ENCODE data around the gene MSRB2. TPM values are rescaled to one million over a fixed set of nuclear protein-coding genes. Genes with fewer than 3 reads are reported as not detected.
A peak's percentile ranks its signal among the peaks of the same experiment; 100 is the strongest.
"Not testable (repeated sequence)": the region's sequence is repeated elsewhere in the genome, so short reads cannot be mapped to it uniquely, and the experiment has no call there.

MSRB2 gene
- total RNA-seq, 1 donor from 2014 or later = 4.1 TPM

DNA sequence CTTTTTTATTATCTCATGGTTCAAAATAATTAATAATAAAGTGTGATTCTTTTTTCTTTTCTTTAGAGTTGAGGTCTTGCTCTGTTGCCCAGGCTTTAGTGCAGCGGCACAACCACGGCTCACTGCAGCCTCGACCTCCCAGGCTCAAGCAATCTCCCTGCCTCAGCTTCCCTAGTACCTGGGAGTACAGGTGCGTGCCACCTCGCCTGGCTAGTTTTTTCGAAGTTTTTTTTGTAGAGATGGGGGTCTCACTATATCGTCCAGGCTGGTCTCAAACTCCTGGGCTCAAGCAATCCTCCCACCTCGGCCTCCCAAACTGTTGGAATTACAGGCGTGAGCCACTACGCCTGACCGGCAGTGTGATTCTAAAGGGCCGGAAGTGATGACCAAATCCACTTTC, 28.0 kb upstream of the MSRB2 start:
- H3K27me3 Mint-ChIP-seq = peaks cover 10% of the 10 kb centered on the region
- H3K36me3 Mint-ChIP-seq (ENCODE audit: low read depth) = no peaks in the 10 kb centered on the region
- DNase-seq (no peak), ATAC-seq (ENCODE audit: low read depth) (no peak)
- H3K4me1 Mint-ChIP-seq = no peaks in the 10 kb centered on the region
- H3K4me3 Mint-ChIP-seq = no peak overlapping the region
- POLR2A ChIA-PET = no interaction called here
- TF ChIP-seq, protein P1, sequence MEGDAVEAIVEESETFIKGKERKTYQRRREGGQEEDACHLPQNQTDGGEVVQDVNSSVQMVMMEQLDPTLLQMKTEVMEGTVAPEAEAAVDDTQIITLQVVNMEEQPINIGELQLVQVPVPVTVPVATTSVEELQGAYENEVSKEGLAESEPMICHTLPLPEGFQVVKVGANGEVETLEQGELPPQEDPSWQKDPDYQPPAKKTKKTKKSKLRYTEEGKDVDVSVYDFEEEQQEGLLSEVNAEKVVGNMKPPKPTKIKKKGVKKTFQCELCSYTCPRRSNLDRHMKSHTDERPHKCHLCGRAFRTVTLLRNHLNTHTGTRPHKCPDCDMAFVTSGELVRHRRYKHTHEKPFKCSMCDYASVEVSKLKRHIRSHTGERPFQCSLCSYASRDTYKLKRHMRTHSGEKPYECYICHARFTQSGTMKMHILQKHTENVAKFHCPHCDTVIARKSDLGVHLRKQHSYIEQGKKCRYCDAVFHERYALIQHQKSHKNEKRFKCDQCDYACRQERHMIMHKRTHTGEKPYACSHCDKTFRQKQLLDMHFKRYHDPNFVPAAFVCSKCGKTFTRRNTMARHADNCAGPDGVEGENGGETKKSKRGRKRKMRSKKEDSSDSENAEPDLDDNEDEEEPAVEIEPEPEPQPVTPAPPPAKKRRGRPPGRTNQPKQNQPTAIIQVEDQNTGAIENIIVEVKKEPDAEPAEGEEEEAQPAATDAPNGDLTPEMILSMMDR (IDR thresholded peaks at IDR 0.05) = no peak
- CTCF ChIA-PET = no interaction called here
- no peaks in the 10 kb centered on the region for H3K9me3 Mint-ChIP-seq
- intact Hi-C loops (cut with micrococcal nuclease) = no loop called here
- H3K27ac Mint-ChIP-seq = no peak overlapping the region

DNA sequence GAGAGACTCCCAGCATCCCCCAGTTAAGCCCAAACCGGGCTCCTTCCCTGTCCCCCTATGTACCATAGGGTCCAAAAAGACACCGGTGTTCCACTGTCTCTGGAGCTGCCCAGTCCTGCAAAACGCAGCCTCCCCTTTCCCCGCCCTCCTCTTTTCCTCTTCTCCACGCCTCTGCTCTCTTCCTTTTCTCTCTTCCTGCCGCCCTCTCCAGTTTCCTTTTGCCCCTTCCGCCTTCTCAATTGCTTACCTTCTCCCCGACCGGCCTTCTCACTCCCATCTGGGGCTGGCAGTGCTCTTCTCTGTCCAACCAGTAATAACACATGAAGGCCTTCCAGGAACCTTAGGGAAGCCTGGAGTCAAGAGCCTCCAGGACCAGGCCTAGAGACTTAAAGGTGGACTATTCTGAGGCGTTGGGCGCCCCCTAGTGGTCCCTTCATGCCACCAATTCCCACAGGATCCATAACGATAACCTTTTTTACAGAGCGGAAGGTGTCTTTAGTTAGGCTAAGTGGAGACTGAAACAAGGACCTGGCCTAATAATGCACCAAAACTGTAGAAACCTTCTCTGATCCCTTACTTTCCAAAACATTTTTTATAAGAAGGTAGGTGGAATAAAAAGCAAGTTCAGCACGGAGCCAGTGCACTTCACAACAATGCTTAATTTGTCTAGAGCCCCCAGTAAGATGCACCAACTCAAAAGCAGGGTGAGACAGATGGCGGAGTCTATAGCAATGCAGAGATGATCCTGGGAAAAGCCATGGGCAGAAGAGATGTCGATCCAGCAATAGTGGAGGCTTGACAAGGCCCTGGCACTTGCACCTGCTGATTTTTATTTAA, 27.2 kb upstream of the MSRB2 start:
- no peaks in the 10 kb centered on the region for H3K9me3 Mint-ChIP-seq
- H3K36me3 Mint-ChIP-seq (ENCODE audit: low read depth) = no peaks in the 10 kb centered on the region
- intact Hi-C loops (cut with micrococcal nuclease) = loop anchor here (1.0 to 2.0 kb wide), 6 partner anchors 79 to 1989 kb away; no protein-coding TSS in a partner anchor
- H3K27me3 Mint-ChIP-seq = peaks cover 10% of the 10 kb centered on the region
- no peaks in the 10 kb centered on the region for H3K4me1 Mint-ChIP-seq
- ATAC-seq (ENCODE audit: low read depth) (peak; percentile 58), DNase-seq (peak; percentile 41)
- no peak overlapping the region for H3K4me3 Mint-ChIP-seq
- H3K27ac Mint-ChIP-seq = no peak overlapping the region
- TF ChIP-seq, protein P1 (IDR thresholded peaks at IDR 0.05) = no peak
- ChIA-PET CTCF (interaction anchor here (1.0 kb wide), 1 partner anchor 1075 kb away, joined by 6 read pairs; no protein-coding TSS in a partner anchor), POLR2A (no interaction called here)

DNA sequence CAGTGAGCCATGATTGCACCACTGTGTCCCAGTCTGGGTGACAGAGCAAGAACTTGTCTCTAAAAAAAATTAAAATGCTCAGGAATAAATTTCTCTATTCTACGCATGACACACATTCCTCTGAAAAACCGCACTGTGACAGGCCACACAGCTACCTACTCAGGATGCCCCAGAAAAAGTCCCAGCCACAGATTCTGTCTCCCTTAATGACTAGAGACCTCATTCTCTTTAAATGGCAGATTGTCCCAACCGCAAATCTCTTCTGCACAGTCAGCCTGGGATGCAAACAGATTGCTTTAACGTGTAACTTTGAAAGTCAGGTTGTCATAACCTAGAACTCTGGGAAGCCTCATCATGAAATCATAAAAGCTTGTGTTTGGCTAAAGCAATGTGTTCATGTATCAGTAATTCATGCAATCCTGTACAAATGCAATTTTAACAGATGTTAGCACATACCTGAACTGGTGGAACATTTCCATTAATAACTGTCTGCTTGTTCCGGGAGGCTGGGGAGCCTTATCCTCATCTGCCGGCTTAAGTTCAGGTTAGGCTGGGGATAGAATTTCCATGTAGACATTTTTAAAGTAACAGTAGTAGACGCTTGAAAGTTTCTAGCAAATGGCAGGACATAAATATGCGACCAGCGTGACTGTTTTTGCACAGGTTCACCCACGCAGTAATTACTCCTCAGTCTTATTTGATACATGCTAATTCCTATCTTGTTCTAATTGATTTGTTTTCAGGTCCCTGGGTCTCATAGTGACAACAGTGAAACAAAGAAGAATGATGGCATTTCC, 26.2 kb upstream of the MSRB2 start:
- TF ChIP-seq, protein P1 (IDR thresholded peaks at IDR 0.05) = no peak
- Mint-ChIP-seq H3K4me3 (no peak overlapping the region), H3K27me3 (peaks cover 16% of the 10 kb centered on the region), H3K9me3 (no peaks in the 10 kb centered on the region), H3K36me3 (ENCODE audit: low read depth) (no peaks in the 10 kb centered on the region), H3K4me1 (no peaks in the 10 kb centered on the region), H3K27ac (no peak overlapping the region)
- DNase-seq (no peak), ATAC-seq (ENCODE audit: low read depth) (no peak)
- ChIA-PET CTCF (interaction anchor here (1.0 kb wide), 1 partner anchor 1076 kb away, joined by 6 read pairs; no protein-coding TSS in a partner anchor), POLR2A (no interaction called here)
- intact Hi-C loops (cut with micrococcal nuclease) = loop anchor here (2.0 kb wide), 2 partner anchors 810 to 1990 kb away; no protein-coding TSS in a partner anchor

DNA sequence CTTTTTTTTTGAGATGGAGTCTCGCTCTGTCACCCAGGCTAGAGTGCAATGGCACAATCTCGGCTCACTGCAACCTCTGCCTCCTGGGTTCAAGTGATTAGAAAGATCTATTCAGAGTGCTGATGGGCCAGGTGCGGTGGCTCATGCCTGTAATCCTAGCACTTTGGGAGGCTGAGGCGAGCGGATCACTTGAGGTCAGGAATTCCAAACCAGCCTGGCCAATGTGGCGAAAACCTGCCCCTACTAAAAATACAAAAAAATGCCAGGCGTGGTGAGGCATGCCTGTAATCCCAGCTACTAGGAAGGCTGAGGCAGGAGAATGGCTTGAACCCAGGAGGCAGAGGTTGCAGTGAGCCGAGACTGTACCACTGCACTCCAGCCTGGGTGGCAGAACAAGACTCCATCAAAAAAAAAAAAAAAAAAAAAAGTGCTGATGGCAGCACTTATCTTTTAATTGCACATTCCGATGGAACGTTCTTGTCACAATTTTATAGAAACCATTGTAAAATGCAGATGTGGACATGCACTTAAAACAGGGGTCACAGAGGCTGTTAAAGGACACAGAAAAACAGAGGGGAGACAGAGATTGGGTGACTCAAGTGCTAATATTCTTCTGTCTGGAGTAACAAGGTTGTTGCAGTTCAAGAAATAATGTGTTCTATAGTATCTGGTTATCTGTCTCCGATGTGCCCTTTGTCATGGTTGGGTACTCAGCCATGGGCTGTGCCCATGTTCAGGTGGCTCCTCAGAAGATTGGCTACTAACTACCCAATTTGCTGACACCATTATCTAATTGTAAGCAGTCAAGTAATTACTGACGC, 25.1 kb upstream of the MSRB2 start:
- intact Hi-C loops (cut with micrococcal nuclease) = loop anchor here (5.0 kb wide), 1 partner anchor 1573 kb away; no protein-coding TSS in a partner anchor
- H3K36me3 Mint-ChIP-seq (ENCODE audit: low read depth); POLR2A ChIA-PET; CTCF ChIA-PET; H3K9me3 Mint-ChIP-seq; H3K4me1 Mint-ChIP-seq; H3K27ac Mint-ChIP-seq; ATAC-seq (ENCODE audit: low read depth); H3K4me3 Mint-ChIP-seq; DNase-seq: not testable (repeated sequence)
- H3K27me3 Mint-ChIP-seq = peaks cover 16% of the 10 kb centered on the region

DNA sequence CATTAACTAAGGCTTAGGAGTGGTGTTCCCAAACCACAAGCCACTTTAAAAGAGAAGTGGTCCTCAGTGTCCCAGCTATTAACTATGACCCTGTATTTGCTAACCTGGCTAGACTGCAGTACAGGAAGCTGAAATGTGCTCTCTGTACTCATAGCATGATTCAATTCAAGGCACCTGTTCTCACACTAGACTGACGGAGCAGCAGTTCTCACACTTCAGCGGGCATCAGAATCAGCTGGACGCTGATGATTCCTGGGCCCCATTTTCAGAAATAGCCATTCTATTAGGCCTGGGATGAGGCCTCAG, 24.5 kb upstream of the MSRB2 start:
- Mint-ChIP-seq H3K4me1 (no peaks in the 10 kb centered on the region), H3K4me3 (no peak overlapping the region), H3K27ac (no peak overlapping the region), H3K36me3 (ENCODE audit: low read depth) (no peaks in the 10 kb centered on the region), H3K27me3 (peaks cover 16% of the 10 kb centered on the region), H3K9me3 (no peaks in the 10 kb centered on the region)
- TF ChIP-seq, protein P1 (IDR thresholded peaks at IDR 0.05) = no peak
- DNase-seq (no peak), ATAC-seq (ENCODE audit: low read depth) (no peak)
- POLR2A ChIA-PET = no interaction called here
- intact Hi-C loops (cut with micrococcal nuclease) = loop anchor here (5.0 kb wide), 1 partner anchor 1574 kb away; no protein-coding TSS in a partner anchor
- CTCF ChIA-PET = interaction anchor here (0.9 kb wide), 1 partner anchor 1078 kb away, joined by 3 read pairs; no protein-coding TSS in a partner anchor

DNA sequence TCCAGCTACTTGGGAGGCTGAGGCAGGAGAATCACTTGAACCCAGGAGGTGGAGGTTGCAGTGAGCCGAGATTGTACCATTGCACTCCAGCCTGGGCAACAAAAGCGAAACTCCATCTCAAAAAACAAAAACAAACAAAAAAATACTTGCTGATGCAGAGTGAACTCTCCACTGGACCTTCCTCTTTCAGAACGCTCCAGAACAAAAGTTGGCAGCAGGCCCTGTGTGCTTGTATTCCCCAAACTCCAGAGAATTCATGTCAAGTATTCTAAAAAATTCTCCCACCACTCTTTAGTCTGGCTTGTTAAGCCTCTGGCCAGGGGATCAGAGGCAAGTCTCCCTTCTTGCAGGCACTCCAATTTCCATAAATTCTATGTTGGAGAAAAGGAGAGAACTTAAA, 22.8 kb upstream of the MSRB2 start:
- H3K27ac Mint-ChIP-seq; DNase-seq; CTCF ChIA-PET; H3K9me3 Mint-ChIP-seq; ATAC-seq (ENCODE audit: low read depth); H3K4me1 Mint-ChIP-seq; H3K36me3 Mint-ChIP-seq (ENCODE audit: low read depth); H3K4me3 Mint-ChIP-seq; POLR2A ChIA-PET: not testable (repeated sequence)
- peaks cover 21% of the 10 kb centered on the region for H3K27me3 Mint-ChIP-seq
- intact Hi-C loops (cut with micrococcal nuclease) = loop anchor here (5.0 kb wide), 1 partner anchor 1575 kb away; no protein-coding TSS in a partner anchor
